ENCODE data around the gene CDC42BPB.

The CDC42BPB gene

DNA sequence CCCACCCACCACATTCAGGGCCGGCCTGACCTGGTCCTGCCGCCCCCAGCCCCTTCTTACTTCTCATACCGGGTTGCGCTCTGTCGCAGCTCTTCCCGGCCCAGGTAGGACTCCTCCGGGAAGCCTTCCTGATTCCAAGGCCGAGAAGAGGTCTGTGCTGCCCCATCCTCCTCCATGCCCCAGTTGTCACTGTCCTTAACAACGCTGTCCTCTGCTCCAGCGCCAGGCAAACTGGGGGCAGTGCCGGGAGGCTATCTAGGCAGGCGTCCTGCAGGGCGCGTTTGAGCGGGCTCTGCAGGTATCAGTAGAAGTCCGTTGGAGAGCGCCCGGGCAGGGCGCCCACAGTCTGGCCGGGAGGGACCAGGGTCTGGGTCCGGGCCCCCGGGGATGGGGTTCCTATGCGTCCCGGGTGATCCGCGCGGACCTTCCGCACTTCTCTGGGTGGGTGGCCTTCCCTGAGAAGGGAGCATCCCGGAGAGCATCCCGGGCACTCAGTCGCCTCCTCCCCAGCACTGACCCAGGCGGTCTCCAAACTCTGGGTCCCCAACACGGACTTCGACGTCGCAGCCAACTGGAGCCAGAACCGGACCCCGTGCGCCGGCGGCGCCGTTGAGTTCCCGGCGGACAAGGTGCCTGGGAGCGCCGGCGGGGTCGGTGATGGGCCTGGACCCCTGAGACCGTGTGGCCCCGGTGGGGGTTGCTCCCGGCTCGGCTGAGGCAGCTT is 134.0 kb downstream of the CDC42BPB start:
- no peak for DNase-seq

DNA sequence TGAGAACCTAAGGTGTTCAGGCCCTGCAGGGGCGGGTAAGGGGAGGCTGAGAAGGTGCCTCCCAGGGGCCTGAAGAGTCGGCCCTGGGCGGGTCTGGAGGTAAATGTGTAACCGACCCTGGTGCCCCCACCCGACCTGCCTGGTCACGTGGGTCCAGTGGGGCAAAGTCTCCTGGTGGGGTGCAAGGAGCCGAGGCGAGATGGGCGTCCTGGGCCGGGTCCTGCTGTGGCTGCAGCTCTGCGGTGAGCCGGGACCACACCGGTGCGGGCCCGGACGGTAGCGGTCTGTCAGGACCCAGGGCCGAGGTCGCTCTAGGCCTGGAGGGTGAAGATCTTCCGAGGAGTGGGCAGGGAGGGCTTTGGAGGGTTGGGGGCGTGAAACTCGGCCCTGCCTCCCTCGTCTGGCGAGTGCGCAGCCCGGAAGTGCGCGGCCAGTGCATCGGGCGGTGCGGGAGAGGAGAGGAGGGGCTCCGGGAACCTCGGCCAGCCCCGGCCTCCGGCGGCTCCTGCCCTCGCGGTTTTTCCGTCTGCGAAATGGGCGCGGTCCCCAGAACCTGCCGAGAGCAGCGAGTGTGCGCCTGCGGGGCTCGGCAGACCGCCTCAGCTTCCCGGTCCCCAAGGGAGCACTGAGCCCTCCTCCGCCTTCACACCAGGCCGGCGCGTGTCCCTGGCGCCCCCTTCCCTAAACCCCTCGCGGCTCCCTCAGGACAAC is 134.7 kb downstream of the CDC42BPB start, which contains the start of gene AMN:
TSS of gene AMN (plus strand) at position 174 of the 711 bp plus-strand sequence. CDS start at position 200, 26 bp downstream.
- no peak for DNase-seq

DNA sequence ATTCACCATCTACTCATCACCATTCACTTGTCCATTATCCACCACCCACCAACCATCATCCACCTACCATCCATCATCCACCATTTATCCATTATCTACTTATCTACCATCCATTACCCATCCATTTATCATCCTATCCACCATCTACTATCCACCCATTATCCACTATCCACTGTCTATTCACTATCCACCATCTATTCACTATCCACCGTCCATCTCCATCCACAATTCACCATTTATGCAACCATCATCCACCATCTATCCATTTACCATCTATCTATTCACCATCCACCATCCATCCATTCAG is 136.4 kb downstream of the CDC42BPB start:
- no peak for DNase-seq

DNA sequence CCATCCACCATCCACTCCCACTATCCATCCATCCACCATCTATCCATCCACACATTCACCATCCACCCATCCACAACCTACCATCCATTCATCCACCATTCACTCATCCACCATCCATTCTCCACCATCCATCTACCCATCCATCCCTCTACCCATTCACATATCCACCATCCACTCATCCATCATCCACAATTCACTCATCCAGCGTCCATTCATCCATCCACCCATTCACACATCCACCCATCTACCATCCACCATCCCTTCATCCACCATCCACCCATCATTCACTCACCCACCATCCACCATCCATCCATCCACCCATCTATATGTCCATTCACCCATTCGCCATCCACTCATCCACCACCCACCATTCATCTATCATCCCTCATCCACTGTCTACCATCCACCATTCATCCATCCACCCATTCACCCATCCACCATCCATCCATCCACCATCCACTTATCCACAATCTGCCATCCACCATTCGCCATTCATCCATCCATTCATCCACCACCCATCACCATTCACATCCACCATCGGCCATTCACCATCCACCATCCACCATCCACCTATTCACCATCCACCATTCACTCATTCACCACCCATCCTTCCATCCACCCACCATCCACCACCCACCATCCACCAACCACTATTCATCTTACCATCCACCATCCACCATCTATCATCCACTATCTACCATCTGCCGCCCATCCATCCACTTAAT is 136.9 kb downstream of the CDC42BPB start:
- no peak for DNase-seq

DNA sequence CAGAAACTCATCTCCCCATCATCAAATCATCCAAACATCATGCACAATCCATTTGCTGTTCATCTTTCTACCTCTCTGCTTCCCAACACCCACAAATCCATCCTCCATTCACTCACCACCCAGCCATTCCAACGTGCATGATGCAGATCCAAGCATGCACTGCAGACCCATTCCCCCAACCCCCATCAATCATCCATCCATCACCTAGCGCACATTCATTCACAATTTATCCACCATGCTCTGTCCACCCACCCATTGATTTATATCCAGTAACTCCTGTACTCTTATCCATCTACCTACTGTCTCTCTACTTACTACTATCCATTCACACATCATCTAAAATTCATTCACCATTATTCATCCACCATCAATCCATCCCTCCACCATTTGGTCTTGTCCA is 138.9 kb downstream of the CDC42BPB start:
- no peak for DNase-seq

DNA sequence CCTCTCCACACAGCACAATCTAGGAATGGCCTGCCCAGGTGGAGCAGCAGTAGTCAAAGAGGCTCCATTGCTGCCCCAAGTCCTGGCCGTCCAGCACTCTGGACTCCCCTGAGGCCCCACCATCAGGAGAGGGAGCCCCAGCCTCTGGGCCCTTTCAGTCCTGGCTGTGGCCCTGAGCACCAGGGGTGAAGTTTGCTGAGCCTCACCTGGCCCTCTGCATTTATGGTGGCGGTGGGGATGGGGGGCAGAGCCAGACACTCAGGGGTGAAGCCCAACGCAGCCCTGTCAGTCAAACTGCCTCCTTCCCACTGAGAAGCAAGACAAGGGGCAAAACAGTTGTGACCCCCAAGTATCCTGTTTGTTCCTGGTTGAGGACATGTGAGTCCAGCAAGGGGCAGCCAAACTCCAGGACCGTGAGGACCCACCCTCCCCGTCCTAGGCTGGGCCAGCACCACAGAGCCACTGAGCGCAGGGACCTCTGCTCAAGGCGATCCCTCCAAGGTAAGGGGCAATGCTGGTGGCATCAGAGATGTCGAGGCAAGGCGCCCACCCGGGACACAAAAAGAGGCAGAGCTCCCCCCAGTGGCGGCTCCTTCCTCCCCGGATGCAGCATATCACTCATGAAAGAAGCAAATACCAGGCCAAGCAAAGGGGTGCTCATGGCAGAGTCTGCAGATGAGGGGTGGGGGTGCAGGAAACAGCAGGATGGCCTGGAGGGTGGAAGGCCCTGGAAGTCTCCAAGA is 139.7 kb downstream of the CDC42BPB start:
- no peak for DNase-seq

DNA sequence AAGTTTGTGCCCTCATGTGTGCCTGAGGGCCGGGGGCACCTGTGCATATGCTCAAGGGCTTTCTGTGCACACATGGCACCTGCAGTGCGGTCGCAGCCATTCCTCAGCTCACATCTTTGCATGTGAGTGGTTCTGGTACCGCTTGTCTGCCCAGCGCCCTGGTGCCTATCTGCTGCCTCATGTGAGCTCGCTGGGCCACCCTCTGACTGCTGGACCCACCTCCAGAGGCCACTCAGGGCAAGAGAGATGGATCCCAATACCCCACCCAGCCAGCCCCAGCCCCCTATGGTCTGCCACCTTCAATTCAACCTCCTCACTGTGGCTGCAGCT is 140.3 kb downstream of the CDC42BPB start:
- no peak for DNase-seq

DNA sequence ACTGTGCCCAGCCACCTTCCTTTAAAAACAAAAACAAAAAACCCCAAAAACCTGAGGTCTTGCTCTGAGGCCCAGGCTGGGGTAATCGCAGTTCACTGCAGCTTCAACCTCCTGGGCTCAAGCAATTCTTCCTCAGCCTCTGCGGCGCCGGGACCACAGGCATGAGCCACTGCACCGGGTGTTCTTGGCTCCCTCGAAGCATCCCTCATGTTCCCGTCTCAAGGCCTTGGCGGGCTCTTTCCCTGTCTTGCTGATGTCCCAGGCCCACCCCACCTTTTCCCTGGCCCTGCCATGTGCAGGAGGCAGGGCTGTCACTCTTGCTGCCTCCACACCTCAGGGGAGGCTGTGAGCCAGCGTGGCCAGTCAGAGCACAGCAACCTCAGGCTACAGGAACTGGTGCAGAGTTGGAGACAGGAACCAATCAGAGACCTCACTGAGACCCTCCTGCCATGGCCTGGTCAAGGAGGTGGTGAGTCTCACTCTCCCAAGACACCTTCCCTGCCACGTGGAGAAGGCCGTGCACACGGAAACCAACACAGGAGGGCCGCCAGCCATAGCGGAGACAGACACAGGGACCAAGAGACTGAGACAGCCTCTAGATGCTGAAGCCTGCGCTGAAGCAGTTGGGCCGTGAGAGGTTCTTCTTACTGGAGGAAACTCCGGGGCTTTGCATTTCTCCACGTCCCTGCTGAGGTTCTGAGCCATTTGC is 140.8 kb downstream of the CDC42BPB start:
- no peak for DNase-seq

DNA sequence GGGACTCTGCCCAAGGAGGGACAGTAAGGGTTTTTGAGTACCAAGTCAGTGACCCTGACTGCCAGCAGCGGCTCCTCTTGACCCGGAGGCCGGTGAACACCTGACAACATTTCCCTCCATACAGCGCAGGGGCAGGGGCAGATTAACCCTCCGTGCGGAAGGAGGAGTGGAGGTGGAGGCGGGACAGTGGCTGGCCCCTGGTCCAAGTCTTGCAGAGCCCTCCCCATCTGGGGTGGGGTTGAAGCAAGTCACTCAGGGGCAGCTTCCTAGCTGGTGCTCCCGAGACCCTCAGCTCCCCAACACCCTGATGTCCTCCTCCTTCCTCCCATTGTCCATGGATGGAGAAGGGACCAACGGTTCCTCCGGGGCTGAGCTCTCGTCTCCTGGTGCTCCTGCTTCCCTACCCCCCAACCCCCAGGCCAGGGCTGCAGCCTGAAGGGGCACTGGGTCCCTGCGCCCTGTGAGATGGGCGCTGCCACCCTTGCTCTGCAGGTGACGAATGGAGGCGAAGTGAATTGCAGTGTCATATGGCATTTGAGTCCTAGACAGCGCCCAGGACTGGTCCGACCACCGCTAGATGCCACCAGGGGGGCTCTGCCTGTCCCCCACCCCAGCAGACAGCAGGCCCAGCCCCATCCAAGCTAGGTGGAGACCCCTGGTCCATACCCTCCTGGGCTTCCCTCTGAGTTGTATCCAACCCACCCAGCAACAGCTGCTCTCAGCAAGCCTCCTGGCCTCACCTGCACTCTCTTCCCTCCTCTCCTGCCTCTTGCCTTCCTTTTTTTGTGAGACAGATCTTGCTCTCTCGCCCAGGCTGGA is 141.8 kb downstream of the CDC42BPB start:
- no peak for DNase-seq

DNA sequence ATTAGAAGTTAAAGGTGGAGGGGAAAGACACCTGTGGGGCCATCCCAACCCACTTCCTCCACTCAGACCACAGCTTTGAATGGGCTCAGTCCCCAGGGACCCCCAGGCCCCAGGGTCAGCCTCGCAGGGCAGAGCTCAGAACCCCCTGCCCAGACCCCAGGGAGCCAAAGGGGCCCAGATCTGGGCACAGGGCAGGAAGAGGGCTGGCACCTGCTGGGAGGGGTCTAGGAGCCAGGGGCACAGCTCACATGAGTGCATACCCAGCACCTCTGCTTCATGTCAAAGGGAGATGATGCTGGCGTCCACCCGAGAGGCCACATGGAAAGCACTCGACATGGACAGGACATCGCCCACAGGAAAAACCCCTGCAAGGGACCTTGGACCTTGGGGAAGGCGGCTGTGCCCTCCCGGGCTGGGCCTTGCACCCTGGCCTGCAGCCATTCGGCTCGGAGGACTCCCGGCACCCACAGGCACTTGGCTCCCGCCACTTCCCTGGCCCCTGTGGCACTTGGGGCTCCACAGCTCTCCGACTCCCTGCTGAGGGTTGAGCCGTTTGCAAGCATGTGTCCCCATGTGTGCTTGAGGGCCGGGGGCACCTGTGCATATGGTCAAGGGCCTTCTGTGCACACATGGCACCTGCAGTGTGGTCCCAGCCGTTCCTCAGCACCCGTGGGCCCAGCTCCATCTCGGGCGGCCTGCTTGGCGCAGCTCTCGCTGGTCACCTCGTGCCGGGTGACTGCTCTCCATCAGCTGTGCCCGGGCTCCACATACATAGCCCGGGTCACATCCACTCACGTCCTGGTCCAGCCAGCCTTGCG is 142.7 kb downstream of the CDC42BPB start:
- no peak for DNase-seq

DNA sequence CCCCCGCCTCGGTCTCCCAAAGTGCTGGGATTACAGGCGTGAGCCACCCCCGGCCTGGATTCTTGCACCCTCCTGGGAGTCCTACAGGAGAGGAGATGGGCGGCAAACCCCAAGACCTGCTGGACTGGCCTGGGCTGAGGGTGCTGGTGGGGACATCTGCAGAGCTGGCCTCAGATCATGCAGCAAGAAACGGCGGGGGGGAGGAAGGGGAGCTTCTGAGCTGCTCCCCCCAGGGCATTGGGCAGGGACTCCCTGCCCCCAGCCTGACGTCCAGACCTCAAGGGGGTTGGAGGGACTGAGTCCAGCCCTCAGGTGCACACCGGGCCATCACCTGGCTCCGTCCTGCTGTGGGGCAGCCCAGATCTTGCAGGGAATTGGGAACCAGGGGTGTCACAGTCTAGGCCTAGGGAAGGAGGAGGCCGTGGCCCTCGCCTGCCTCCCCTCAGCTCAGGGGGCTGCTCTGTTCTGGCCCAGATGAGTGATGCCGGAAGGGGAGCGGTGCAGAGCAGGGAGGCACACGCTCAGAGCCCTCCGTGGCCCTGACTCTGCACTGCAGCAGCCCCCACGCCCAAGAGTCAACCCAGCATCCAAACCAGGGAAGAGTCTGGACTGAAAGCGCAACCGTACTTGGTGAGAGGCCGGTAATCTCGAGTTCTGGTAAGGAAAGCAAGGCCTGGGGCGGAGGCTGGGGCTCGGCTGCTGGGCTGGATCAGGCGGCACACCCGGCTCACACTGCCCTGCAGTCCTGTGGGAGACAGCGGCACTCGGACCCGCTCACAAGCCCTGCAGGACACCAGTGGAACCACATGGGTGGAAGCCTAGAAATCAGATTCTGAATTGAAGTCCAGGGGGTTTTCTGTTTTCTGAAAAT is 143.8 kb downstream of the CDC42BPB start:
- DNase-seq, result no peak

DNA sequence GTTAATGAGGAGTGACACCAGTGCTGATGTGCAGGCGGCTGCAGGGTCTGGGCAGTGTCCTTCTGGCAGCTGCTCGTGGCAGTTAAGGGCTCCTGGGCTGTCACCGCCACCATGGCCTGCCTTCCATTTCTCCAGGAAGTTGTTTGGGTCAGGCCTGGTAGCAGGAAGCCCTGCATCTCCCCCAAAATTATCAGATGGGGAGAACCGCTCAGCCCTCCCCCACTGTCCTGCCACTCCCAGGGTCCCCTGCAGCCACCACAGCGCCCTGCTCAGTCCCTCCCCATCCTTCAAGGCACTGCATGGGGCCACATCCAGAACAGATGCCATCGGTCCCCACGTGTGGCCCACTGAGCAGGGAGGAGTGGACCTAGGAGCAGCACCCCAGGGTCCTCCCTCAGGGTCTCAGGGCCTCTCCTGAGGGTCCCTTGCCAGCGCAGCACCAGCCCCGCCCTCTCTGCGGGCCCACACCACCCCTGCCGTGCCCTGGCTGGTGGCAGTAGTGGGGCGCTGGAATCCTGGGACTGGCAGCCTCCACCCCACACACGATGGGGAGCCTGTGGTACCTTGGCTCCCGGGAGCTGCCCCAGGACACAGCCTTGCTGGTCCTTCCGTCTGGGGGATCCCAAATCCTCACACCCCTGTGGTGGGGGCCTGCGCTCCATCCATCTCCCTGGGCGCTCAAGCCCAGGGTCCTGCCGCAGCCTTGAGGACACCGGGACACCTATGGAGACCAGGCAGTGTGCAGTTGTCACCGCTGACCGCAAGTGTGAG is 145.2 kb downstream of the CDC42BPB start:
- DNase-seq, result no peak

DNA sequence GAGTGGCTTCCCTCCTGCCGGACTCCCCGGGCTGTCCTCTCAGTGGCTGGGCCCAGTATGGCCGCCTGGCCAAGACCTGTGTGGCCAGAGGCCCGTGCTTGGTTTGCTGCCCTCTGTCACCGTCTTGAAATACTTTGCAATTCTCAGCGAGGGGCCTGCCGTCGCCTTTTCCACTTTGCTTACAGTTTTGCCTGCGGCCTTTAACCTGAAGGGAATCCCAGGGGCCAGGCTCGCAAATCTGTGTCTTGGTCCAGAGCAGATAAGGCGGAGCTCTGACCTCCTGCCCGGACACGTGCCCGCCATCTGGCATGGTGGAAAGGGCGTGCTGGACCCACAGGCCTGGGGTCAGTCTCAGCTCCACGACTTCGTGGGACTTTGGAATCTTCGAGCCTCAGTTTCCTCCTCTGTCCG is 145.8 kb downstream of the CDC42BPB start:
- DNase-seq, result no peak

DNA sequence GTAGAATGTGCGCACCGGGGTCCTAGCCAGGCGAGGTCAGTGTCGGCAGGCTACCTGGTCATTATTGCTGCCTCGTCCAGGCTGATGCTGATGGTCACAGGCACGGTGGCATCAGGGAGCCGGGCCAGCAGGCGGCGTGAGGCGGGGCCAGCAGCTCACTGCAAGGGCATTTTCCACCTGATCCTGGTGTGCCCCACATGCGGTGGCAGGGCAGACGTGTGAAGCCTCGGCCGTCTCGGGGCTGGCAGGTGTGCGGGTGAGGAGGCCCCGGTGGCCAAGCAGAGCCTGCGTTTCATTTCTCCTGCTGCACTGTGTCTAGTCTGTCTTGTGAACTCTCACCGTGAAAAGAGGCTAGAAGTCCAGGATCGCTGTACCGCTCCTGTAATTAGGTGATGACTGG is 146.9 kb downstream of the CDC42BPB start:
- DNase-seq, result no peak

DNA sequence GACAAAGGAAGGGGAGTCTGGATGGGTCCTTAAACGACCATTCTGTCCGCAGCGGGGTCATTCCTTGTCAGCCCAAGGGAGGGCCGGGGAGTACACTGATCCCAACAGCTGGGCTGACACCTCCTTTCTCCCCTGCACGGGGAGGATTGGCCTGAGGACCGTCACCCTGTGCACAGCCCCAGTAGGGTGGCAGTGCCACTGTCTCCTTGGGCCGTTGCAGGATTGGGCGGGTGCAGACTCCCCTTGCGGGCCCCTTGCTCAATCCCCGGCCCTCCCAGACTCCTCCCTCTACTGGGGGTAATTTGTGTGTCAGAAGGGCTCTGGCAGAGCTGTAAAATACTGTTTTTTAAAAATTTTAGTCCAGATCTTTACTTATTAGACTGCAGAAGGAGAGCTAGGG is 147.4 kb downstream of the CDC42BPB start:
- no peak for DNase-seq

DNA sequence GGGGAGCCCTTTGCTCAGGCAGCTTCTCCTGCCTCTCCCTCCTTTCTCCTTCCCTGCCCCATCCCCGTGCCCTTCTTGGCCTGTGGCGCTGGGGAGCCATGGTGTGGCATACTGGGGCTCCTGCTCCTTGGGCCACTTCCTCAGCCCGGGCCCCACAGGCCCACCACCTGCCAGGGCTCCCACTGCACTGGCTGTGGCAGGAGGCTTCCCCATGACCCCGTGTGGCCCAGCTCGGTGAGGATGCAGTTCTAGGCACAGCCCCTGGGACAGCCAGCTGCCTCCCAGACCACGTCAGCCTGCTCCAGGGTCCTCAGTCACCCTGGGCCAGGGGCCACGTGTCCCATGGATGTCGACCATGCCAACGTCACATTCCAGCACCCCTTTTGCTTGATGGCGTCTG is 147.9 kb downstream of the CDC42BPB start:
- no peak for DNase-seq

DNA sequence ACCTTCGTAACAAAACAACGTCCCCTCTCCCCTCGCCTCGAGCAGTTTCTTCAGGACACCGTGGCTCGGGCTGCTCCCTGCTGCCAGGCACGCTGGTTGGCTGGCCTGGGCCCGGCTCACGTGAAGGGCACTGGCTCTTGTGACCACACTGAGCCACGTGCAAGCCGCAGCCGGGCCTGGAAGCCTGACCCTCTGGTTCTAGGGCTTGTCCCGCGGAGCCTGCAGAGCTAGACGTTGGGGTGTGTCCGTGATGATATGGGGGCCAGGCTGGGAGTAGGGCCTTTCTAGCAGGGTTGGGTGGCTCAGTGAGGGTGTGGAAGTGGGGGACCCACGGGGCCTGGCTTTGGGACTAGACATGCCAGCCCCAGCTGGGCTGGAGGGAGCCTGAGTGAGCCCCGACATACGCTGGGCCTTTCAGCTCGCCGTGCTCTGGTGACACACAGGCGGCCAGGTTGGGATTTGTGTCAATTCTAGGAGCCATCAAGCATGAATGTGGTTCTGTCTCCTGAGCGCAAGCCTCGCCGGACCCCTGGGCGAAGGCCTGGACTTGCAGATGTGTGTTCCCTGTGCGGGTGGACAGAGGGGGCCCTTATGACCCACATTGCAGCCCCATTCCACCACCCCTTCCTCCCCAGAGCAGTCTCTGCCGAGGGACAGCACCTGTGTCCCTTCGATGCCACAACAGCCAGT is 148.4 kb downstream of the CDC42BPB start:
- DNase-seq, result no peak

DNA sequence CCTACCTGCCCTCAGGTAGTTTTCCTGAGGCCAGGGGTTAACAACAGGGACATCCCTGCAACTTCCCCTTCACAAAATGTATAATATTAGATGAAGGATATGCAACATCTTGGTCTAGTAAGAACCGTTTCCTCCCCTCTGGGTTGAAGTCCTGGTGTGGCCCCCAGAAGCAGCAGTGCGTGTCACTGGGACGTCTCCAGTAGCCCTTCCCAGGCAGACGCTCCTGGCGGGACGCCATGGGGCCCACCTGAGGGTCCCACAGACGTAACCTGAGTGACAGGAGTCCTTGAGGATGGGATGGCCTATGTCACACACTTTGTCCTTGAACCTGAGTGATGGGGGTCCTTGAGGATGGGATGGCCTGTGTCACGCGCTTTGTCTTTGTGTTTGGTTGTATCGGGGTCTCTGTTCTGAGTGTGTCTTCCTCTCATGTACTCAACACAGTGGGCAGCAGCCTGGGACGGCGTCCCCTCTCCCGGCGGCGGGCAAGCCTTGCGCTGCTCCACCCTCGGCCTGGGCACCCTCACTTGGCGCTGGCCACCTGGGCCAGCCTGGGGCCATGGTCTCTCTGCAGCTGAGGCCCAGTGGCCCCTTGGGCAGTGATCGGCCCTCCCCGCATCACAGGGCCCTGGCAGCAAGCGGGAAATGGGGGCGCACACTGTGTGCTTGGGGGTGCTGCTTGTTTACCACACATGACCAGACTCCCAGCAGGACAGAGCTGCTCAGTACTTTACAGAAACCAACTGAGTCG is 149.2 kb downstream of the CDC42BPB start:
- DNase-seq, result no peak
